H1 (cell line): ENCODE data around the gene SOX6. TPM values are rescaled to one million over a fixed set of nuclear protein-coding genes. Genes with fewer than 3 reads are reported as not detected.

Experiments
- BCL11A ChIP-seq, 2 experiments: IDR thresholded peaks; one replicate each; pipeline ENCODE4 v1.6.1; 2011; ENCODE audit warnings: low read depth in 2 of 2, low read length in 2 of 2, mild to moderate bottlenecking in 2 of 2
- NANOG ChIP-seq: IDR thresholded peaks from 2 replicates; pipeline ENCODE4 v1.6.1; 2011; ENCODE audit warnings: low read length, low read depth, mild to moderate bottlenecking, inconsistent platforms; ENCODE audit not compliant: insufficient read depth, poor library complexity, severe bottlenecking
- RNF2 ChIP-seq: fragments of 200-900, 300-1000 bp; sonication (generic); IDR thresholded peaks from 2 replicates; pipeline ENCODE4 v1.7.1; 2016; ENCODE audit warnings: borderline replicate concordance, low read depth, mild to moderate bottlenecking, antibody characterized with exemption, low read length; ENCODE audit not compliant: poor library complexity, severe bottlenecking; ENCODE audit errors: missing control alignments
- SP4 ChIP-seq: IDR thresholded peaks from 2 replicates; pipeline ENCODE4 v1.6.1; 2012; ENCODE audit warnings: low read length, inconsistent platforms
- polyA plus RNA-seq, 7 experiments: library from polyadenylated mRNA; depleted of rRNA in 3 of 7; stranded (reverse) in 5 of 7; unstranded in 2 of 7; fragments of >200 nt in 5 of 7; fragments of 200-250 nt in 2 of 7; gene quantifications; 1 replicate in 5 of 7; 2 replicates in 1 of 7; 4 replicates in 1 of 7; pipeline versions ENCODE4 v1.2.1 to v1.2.3, GENCODE V29; 2011 to 2013; ENCODE audit warnings: missing spikeins in 2 of 7, mixed read lengths in 2 of 7
- total RNA-seq: library from RNA; stranded (reverse); fragmentation: NEBNext Ultra II Directional; extraction: Animal tissue kit (Norgen Biotek cat#: 25700); gene quantifications from 2 replicates; pipeline ENCODE4 v1.2.1, GENCODE V29; 2021
- TF ChIP-seq, protein P1 (sequence below): IDR thresholded peaks from 2 replicates; pipeline ENCODE4 v1.6.1; 2012; ENCODE audit warnings: low read length, inconsistent platforms
- TF ChIP-seq, protein P2 (sequence below): IDR thresholded peaks from 2 replicates; pipeline ENCODE4 v1.6.1; 2011; ENCODE audit warnings: low read length, improper control_type of control experiment

Gene SOX6
- total and polyA plus RNA-seq, 2 of the 8 experiments (the other 6 are each of a cell fraction or from before 2014, with no cell fraction given) = 0.09 TPM; not detected in 1

DNA sequence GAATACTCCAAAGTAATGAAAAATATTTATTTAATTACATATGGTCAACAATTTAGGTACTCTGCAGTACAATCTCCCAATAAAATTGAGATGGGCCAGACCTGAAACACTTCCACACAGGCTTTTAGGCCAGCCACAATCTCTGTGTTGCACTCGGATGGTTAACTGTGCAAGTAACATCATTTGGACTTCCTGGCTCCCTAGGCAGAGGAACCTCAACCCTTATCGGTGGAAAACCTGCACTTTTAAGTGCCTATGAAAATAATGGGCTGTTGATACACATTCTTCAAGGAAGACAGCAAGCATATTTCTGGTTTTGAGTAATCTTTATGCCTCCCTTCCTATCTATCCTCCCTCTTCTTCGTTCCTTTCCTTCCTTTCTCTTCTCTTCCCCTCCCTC lies 343.1 kb downstream of the SOX6 start (continued):
- no peak for TF ChIP-seq NANOG
- TF ChIP-seq, protein P1, sequence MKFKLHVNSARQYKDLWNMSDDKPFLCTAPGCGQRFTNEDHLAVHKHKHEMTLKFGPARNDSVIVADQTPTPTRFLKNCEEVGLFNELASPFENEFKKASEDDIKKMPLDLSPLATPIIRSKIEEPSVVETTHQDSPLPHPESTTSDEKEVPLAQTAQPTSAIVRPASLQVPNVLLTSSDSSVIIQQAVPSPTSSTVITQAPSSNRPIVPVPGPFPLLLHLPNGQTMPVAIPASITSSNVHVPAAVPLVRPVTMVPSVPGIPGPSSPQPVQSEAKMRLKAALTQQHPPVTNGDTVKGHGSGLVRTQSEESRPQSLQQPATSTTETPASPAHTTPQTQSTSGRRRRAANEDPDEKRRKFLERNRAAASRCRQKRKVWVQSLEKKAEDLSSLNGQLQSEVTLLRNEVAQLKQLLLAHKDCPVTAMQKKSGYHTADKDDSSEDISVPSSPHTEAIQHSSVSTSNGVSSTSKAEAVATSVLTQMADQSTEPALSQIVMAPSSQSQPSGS = no peak
- TF ChIP-seq BCL11A (IDR thresholded peaks at IDR 0.05; ENCODE audit: low read depth in 2 of 2, low read length in 2 of 2) = no peak
- TF ChIP-seq, protein P2, sequence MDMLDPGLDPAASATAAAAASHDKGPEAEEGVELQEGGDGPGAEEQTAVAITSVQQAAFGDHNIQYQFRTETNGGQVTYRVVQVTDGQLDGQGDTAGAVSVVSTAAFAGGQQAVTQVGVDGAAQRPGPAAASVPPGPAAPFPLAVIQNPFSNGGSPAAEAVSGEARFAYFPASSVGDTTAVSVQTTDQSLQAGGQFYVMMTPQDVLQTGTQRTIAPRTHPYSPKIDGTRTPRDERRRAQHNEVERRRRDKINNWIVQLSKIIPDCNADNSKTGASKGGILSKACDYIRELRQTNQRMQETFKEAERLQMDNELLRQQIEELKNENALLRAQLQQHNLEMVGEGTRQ = no peak
- no peak for TF ChIP-seq SP4
- no peak for TF ChIP-seq RNF2
